ENCODE measurements around the gene PRPF40A.
A peak's percentile ranks its signal among the peaks of the same experiment; 100 is the strongest.

PRPF40A gene

GRCh38 chr2:152651834-152652233 is 65.4 kb downstream of the PRPF40A start:
- no peak for DNase-seq

- no peak for DNase-seq
These were observed 66.4 kb downstream of the PRPF40A start for GRCh38 chr2:152650768-152651371.

GRCh38 chr2:152649997-152650396 is 67.3 kb downstream of the PRPF40A start:
- DNase-seq = no peak

- no peak for DNase-seq
These were observed 68.9 kb downstream of the PRPF40A start for GRCh38 chr2:152648336-152648735.

GRCh38 chr2:152647552-152647951 is 69.7 kb downstream of the PRPF40A start:
- DNase-seq = peak in 21 of 56 donors; percentile 8 to 68 (median 19)

- DNase-seq = peak in 2 of 56 donors; percentile 15 to 38
These were observed 70.5 kb downstream of the PRPF40A start for GRCh38 chr2:152646775-152647174.

GRCh38 chr2:152646264-152646663 is 71.0 kb downstream of the PRPF40A start:
- DNase-seq = no peak

GRCh38 chr2:152644189-152644873 is 72.9 kb downstream of the PRPF40A start:
- no peak for DNase-seq

- no peak for DNase-seq
These were observed 78.7 kb downstream of the PRPF40A start for GRCh38 chr2:152638590-152638989.

- no peak for DNase-seq
These were observed 79.2 kb downstream of the PRPF40A start for GRCh38 chr2:152638056-152638455.

- no peak for DNase-seq
These were observed 80.0 kb downstream of the PRPF40A start for GRCh38 chr2:152637251-152637650.

- DNase-seq = peak in 35 of 56 donors; percentile 8 to 77 (median 33)
These were observed 81.5 kb downstream of the PRPF40A start for GRCh38 chr2:152635635-152636298.

- DNase-seq = no peak
These were observed 84.5 kb downstream of the PRPF40A start for GRCh38 chr2:152632736-152633135.

GRCh38 chr2:152630466-152630865 is 86.8 kb downstream of the PRPF40A start:
- no peak for DNase-seq

GRCh38 chr2:152629202-152629601 is 88.1 kb downstream of the PRPF40A start:
- DNase-seq = no peak

GRCh38 chr2:152627351-152627957 is 89.8 kb downstream of the PRPF40A start:
- no peak for DNase-seq

GRCh38 chr2:152626911-152627339 is 90.3 kb downstream of the PRPF40A start:
- no peak for DNase-seq

- no peak for DNase-seq
These were observed 92.5 kb downstream of the PRPF40A start for GRCh38 chr2:152624805-152625204.

- no peak for DNase-seq
These were observed 93.5 kb downstream of the PRPF40A start for GRCh38 chr2:152623775-152624174.

GRCh38 chr2:152623076-152623740 is 94.1 kb downstream of the PRPF40A start:
- peak in 6 of 56 donors; percentile 5 to 23 (median 12) for DNase-seq

- DNase-seq = no peak
These were observed 95.0 kb downstream of the PRPF40A start for GRCh38 chr2:152622219-152622618.

- no peak for DNase-seq
These were observed 96.3 kb downstream of the PRPF40A start for GRCh38 chr2:152620985-152621384.

All from nucleus accumbens (tissue), 56 donors.